Measurements from ENCODE around the gene TENM4. TPM values are rescaled to one million over a fixed set of nuclear protein-coding genes. Genes with fewer than 3 reads are reported as not detected.
A peak's percentile ranks its signal among the peaks of the same experiment; 100 is the strongest.

The TENM4 gene
- polyA plus RNA-seq, 1 of the 3 experiments (the other 2 are of a cell fraction), result 16.7 TPM

- no peak for TF ChIP-seq CTCF (IDR thresholded peaks at IDR 0.05)
- no peak for TF ChIP-seq EP300 (IDR thresholded peaks at IDR 0.05; ENCODE audit: borderline replicate concordance in 1 of 2, low read depth in 1 of 2, low read length in 1 of 2)
- TF ChIP-seq, protein P1, sequence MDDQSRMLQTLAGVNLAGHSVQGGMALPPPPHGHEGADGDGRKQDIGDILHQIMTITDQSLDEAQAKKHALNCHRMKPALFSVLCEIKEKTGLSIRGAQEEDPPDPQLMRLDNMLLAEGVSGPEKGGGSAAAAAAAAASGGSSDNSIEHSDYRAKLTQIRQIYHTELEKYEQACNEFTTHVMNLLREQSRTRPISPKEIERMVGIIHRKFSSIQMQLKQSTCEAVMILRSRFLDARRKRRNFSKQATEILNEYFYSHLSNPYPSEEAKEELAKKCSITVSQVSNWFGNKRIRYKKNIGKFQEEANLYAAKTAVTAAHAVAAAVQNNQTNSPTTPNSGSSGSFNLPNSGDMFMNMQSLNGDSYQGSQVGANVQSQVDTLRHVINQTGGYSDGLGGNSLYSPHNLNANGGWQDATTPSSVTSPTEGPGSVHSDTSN (IDR thresholded peaks at IDR 0.05), result no peak
- no peak for TF ChIP-seq SIN3A (IDR thresholded peaks at IDR 0.05; ENCODE audit: borderline replicate concordance, low read depth, low read length)
Observed at GRCh38 chr11:78941226-78941851, 499.5 kb downstream of the TENM4 start (continued).

DNA sequence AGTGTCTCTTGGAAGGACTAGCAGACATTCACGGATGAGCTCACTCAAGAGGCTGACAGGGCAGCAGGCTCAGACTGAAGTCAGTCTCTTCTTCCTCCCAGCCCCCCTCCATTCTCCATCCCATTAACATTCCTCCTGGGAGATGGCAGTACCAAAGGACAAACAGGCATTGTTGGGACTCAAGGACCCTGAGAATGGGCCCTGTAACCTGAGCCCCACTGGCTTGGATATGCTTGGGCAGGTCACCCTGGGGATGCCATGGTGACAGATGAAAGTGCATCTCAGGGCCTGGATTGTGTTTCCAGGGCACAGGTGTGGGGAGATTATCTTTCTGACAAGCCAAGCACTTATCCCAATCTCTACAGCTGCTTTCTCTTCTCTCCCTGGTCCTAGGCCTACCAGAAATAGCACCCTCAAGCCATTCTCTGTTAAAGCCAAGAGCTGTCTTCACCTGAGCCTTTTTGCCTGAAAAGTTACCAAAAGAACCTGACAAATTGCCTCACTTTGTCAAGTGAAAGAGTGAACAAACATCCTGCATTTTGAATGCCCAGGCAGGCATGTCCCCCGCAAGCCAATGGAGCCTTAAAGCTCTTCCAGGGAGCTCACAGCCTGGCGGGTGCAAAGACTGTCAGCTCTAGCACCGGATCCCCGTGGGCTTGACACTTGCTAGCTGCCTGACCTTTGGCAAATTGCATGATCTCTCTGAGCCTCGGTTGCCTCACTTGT, 500.2 kb downstream of the TENM4 start:
- Histone ChIP-seq H4K20me1 (ENCODE audit: insufficient read depth) (no peaks in the 10 kb centered on the region), H3K9ac (no peak overlapping the region), H3K9me2 (no peaks in the 10 kb centered on the region), H3K27me3 (ENCODE audit: insufficient read depth) (no peaks in the 10 kb centered on the region), H3K9me3 (no peaks in the 10 kb centered on the region), H3K27ac (ENCODE audit: low read depth in 2 of 2, low read length in 1 of 2) (peak overlapping the region in 1 of 2 experiments; percentile 44; a peak in 1 of 4 replicates), H3K4me2 (no peak overlapping the region), H3K4me1 (ENCODE audit: control insufficient read depth in 1 of 2, insufficient read depth in 2 of 2, low read depth in 1 of 2, low read length in 1 of 2) (peaks cover 0 to 47% of the 10 kb centered on the region in 2 experiments; a peak in 2 of 4 replicates), H3K36me3 (replicated peaks in 1 of 2; ENCODE audit: control insufficient read depth in 1 of 2, insufficient read depth in 2 of 2, low read length in 1 of 2) (peaks cover 0 to 2% of the 10 kb centered on the region in 2 experiments), H3K79me2 (ENCODE audit: insufficient read depth) (no peaks in the 10 kb centered on the region), H3K4me3 (ENCODE audit: low read depth in 2 of 2, low read length in 1 of 2) (no peak overlapping the region), H2AFZ (ENCODE audit: low read depth) (no peak overlapping the region), H3F3A (replicated peaks; ENCODE audit: insufficient read depth) (no peaks in the 10 kb centered on the region)
- TF ChIP-seq, protein P2, sequence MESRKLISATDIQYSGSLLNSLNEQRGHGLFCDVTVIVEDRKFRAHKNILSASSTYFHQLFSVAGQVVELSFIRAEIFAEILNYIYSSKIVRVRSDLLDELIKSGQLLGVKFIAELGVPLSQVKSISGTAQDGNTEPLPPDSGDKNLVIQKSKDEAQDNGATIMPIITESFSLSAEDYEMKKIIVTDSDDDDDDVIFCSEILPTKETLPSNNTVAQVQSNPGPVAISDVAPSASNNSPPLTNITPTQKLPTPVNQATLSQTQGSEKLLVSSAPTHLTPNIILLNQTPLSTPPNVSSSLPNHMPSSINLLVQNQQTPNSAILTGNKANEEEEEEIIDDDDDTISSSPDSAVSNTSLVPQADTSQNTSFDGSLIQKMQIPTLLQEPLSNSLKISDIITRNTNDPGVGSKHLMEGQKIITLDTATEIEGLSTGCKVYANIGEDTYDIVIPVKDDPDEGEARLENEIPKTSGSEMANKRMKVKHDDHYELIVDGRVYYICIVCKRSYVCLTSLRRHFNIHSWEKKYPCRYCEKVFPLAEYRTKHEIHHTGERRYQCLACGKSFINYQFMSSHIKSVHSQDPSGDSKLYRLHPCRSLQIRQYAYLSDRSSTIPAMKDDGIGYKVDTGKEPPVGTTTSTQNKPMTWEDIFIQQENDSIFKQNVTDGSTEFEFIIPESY (IDR thresholded peaks at IDR 0.05; ENCODE audit: borderline replicate concordance, low read depth), result no peak
- TF ChIP-seq NRF1 (IDR thresholded peaks at IDR 0.05; ENCODE audit: low read depth, low read length) (no peak), GATA2 (CRISPR knock-in tag; IDR thresholded peaks at IDR 0.05) (peak; percentile 51; the same call in 1 of the 2 replicates)
- CTCF ChIA-PET, result interaction anchor here (1.1 to 2.7 kb wide), 4 partner anchors 9 to 142 kb away, joined by 3 to 8 read pairs (median 4); no protein-coding TSS in a partner anchor
- 100% methylated on average over 2 of the region's 6 CpGs for WGBS (ENCODE audit: low lambda C conversion rate)
- DNase-seq, result no peak
- POLR2A ChIA-PET, result interaction anchor here (1.6 kb wide), 1 partner anchor 41 kb away, joined by 5 read pairs; no protein-coding TSS in a partner anchor

Data from SK-N-SH (cell line).